OCI-LY1 (cell line): ENCODE data around the gene ALG1L2.
"Not testable (repeated sequence)": the region's sequence is repeated elsewhere in the genome, so short reads cannot be mapped to it uniquely, and the experiment has no call there.

Experiments
- H2AFZ ChIP-seq: fragments of 200-600 bp; sonication (generic), shearing (Covaris generic); 2 replicates; pipeline ENCODE4 v1.6.0; 2014; ENCODE audit warnings: antibody characterized with exemption, mild to moderate bottlenecking, low read length
- H3F3A ChIP-seq: fragments of 200-600 bp; sonication (generic), shearing (Covaris generic); 2 replicates; pipeline ENCODE4 v1.6.0; 2014; ENCODE audit warnings: mild to moderate bottlenecking, antibody characterized with exemption, low read length, moderate library complexity; ENCODE audit not compliant: insufficient read depth
- H3K27ac ChIP-seq: fragments of 200-600 bp; sonication (generic); 2 replicates; pipeline ENCODE4 v1.5.1; 2014; ENCODE audit warnings: low read length, mixed run types, mild to moderate bottlenecking, low read depth; ENCODE audit not compliant: poor library complexity, severe bottlenecking
- H3K27me3 ChIP-seq: fragments of 200-600 bp; sonication (generic); 2 replicates; pipeline ENCODE4 v1.6.0; 2014; ENCODE audit warnings: antibody characterized with exemption, mild to moderate bottlenecking, low read length, moderate library complexity; ENCODE audit not compliant: insufficient read depth
- H3K36me3 ChIP-seq: fragments of 200-600 bp; sonication (generic); 2 replicates; pipeline ENCODE4 v1.6.1; 2014; ENCODE audit warnings: mild to moderate bottlenecking, antibody characterized with exemption, low read length, moderate library complexity, mixed read lengths; ENCODE audit not compliant: insufficient read depth
- H3K4me1 ChIP-seq: fragments of 200-600 bp; sonication (generic); 2 replicates; pipeline ENCODE4 v1.5.1; 2014; ENCODE audit warnings: mild to moderate bottlenecking, low read length, moderate library complexity; ENCODE audit not compliant: insufficient read depth, severe bottlenecking
- H3K4me2 ChIP-seq: fragments of 200-600 bp; sonication (generic), shearing (Covaris generic); 2 replicates; pipeline ENCODE4 v1.6.1; 2014; ENCODE audit warnings: low read length
- H3K4me3 ChIP-seq: fragments of 200-600 bp; sonication (generic); 2 replicates; pipeline ENCODE4 v1.5.1; 2014; ENCODE audit warnings: low read length, low read depth, mild to moderate bottlenecking, mixed read lengths; ENCODE audit not compliant: poor library complexity, severe bottlenecking
- H3K79me2 ChIP-seq: fragments of 200-600 bp; shearing (Covaris generic); 2 replicates; pipeline ENCODE4 v1.6.1; 2016; ENCODE audit warnings: mixed run types, low read length, mixed read lengths; ENCODE audit not compliant: insufficient read depth
- H3K9ac ChIP-seq: fragments of 200-600 bp; sonication (generic), shearing (Covaris generic); 2 replicates; pipeline ENCODE4 v1.6.1; 2014; ENCODE audit warnings: mild to moderate bottlenecking, low read length, mixed read lengths
- H3K9me2 ChIP-seq: fragments of 200-600 bp; sonication (generic), shearing (Covaris generic); 2 replicates; pipeline ENCODE4 v1.6.1; 2014; ENCODE audit warnings: low read depth, mild to moderate bottlenecking, low read length, mixed read lengths
- H3K9me3 ChIP-seq: fragments of 200-600 bp; shearing (Covaris generic); 2 replicates; pipeline ENCODE4 v1.6.1; 2014; ENCODE audit warnings: low read length, mixed read lengths
- H4K20me1 ChIP-seq: fragments of 200-600 bp; sonication (generic), shearing (Covaris generic); 2 replicates; pipeline ENCODE4 v1.6.0; 2016; ENCODE audit warnings: mild to moderate bottlenecking, low read length; ENCODE audit not compliant: insufficient read depth
- TF ChIP-seq, protein P1 (sequence below): fragments of 200-600 bp; sonication (generic), shearing (Covaris generic); IDR thresholded peaks from 2 replicates; pipeline ENCODE4 v1.5.1; 2017; ENCODE audit warnings: mild to moderate bottlenecking, antibody characterized with exemption, low read length, moderate library complexity, mixed read lengths

ALG1L2 gene

DNA sequence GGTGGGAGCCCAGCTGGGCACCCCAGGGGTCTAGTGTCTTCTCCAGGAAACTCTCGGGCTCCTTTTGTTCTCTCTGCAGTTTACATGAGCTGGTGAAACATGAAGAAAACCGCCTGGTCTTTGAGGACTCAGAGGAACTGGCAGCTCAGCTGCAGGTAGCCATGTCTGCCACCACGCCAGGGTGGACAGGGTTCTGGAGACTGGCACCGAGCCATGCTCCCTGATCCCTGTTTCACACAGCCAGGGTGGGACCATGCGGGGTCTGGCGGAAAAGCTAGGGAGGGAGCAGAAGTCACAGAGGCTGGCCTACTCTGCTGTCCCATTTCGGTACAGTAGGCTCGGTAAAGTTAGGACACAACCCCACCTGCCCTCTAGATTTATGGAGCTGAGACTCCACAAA lies 15.5 kb downstream of the ALG1L2 start:
- not testable (repeated sequence) for H3K27ac ChIP-seq, H2AFZ ChIP-seq, H3K9ac ChIP-seq, H3F3A ChIP-seq, H3K79me2 ChIP-seq, H3K36me3 ChIP-seq, H3K9me2 ChIP-seq, H3K9me3 ChIP-seq, H3K4me3 ChIP-seq, H4K20me1 ChIP-seq, H3K4me2 ChIP-seq, H3K27me3 ChIP-seq
- peaks cover 19% of the 10 kb centered on the region for H3K4me1 ChIP-seq

DNA sequence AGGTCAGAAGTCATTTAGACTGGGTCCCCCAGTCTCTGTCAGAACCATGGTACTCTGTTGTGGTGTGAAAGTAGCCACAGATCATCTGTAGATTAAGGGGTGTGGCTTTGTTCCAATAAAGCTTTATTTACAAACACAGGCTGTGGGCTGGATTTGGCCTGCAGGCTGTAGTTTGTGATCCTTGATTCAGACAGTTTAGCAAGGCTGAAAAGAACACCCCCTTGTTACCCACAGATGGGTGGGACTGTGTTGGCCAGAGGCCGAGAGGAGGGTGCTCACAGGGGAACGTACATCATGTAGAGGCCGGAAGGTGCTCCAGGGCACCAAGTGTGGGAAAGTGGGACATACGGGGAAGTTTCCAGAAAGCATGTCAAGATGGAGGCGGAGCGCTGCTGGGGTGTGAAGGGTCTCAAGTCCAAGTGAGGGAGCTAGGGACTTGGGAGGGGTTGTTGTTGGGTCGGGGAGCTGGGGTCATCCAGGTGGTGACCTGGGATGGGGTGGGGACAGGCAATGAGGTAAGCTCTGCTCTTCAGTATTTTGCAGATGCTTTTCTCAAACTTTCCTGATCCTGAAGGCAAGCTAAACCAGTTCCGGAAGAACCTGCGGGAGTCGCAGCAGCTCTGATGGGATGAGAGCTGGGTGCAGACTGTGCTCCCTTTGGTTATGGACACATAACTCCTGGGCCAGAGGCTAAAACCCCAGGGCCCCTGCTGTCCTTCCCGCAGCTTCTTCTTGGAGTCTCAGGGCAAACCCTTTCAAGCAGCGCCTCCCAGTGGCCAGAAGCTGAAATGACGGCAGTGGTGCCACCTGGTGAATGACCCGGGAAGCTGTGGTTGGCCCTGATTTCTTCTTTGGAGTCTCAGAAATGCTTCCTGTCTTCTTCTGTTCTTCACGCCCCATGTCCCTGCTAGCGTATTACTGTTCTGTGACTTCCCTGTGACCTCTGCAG lies 16.3 kb downstream of the ALG1L2 start:
- not testable (repeated sequence) for H3K4me3 ChIP-seq, H3K9me2 ChIP-seq, H2AFZ ChIP-seq, H4K20me1 ChIP-seq, H3K27ac ChIP-seq, H3K79me2 ChIP-seq, H3K9me3 ChIP-seq, H3K4me2 ChIP-seq, H3K36me3 ChIP-seq, H3K27me3 ChIP-seq, H3K9ac ChIP-seq, H3F3A ChIP-seq
- TF ChIP-seq, protein P1, sequence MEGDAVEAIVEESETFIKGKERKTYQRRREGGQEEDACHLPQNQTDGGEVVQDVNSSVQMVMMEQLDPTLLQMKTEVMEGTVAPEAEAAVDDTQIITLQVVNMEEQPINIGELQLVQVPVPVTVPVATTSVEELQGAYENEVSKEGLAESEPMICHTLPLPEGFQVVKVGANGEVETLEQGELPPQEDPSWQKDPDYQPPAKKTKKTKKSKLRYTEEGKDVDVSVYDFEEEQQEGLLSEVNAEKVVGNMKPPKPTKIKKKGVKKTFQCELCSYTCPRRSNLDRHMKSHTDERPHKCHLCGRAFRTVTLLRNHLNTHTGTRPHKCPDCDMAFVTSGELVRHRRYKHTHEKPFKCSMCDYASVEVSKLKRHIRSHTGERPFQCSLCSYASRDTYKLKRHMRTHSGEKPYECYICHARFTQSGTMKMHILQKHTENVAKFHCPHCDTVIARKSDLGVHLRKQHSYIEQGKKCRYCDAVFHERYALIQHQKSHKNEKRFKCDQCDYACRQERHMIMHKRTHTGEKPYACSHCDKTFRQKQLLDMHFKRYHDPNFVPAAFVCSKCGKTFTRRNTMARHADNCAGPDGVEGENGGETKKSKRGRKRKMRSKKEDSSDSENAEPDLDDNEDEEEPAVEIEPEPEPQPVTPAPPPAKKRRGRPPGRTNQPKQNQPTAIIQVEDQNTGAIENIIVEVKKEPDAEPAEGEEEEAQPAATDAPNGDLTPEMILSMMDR, result peak; percentile 59; the same call in 1 of the 2 replicates
- H3K4me1 ChIP-seq, result peaks cover 18% of the 10 kb centered on the region

DNA sequence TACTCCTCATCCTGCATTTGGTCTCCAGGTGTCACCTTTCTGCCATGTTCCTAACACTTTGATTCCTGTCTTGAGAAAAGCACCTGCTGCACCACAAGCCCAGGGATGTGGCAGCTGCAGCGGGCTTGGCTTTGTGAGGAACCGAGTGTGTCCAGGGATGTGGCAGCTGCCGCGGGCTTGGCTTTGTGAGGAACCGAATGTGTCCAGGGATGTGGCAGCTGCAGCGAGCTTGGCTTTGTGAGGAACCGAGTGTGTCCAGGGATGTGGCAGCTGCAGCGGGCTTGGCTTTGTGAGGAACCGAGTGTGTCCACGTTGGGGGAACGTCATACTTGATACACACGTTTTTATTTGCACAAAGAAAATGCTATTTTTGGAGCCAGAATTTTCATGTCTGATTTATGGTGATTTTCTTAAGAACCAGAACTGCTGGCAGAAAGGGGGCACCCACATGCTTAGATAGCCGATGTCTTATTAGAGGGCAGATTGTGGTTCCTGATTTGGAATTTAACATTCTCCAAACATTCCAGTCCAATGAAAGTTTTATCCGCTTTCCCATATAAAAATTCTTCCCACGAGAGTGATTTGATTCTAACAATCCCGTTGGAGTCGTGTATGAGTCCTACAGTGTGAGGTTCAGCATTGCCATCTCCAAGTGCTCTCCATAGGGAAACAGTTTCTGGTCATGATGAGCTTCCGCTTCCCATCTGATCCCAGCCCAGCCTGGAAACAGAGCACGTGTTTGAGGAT lies 17.2 kb downstream of the ALG1L2 start:
- not testable (repeated sequence) for H3K27me3 ChIP-seq, H3K9me2 ChIP-seq, H4K20me1 ChIP-seq, H3K27ac ChIP-seq, H3K4me1 ChIP-seq, H3K4me2 ChIP-seq, H3F3A ChIP-seq, H3K9ac ChIP-seq, H3K36me3 ChIP-seq, H2AFZ ChIP-seq, H3K79me2 ChIP-seq, H3K4me3 ChIP-seq, H3K9me3 ChIP-seq

DNA sequence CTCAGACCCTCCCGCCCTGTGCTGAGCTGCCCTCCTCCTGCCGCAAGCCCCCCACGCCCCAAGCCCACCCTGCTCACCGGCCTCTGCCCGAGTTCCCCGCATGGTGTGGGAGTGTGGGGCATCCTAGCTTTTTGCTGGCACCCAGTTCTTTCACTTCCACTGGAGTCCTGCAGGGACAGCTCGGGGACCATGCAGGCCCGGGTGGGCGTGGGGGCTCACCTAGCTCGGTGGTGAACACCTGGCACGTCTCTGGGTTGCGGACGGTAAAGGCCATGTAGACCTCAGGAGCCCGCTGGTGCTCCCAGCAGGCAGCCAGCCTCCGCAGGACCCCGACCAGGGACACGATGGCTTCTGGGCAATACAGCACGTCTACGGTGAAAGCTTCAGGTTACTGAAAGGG lies 20.9 kb downstream of the ALG1L2 start:
- not testable (repeated sequence) for H3K4me2 ChIP-seq, H3K27ac ChIP-seq, H4K20me1 ChIP-seq, H2AFZ ChIP-seq, H3K9me2 ChIP-seq, H3K27me3 ChIP-seq, H3K4me1 ChIP-seq, H3K9me3 ChIP-seq, H3K36me3 ChIP-seq, H3K4me3 ChIP-seq, H3K79me2 ChIP-seq, H3F3A ChIP-seq, H3K9ac ChIP-seq

DNA sequence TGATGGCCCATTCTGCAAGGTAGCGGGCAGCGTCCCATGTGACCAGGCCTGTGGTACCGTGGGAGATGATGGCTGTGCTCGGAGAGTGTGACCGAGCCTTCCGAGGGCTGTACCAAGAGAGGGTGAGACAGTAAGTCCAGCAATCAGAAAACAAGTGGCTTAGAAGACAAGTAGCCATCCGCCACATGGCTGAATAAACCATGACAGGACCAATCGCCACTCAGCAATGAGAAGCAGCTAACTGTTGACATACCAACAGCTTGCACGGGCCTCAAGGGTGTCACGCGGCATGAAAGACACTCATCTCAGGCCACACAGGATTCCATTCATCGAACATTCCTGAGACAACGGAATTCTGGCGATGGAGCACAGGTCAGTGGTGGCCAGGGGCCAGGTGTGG lies 22.6 kb downstream of the ALG1L2 start:
- not testable (repeated sequence) for H3K9ac ChIP-seq, H3K9me3 ChIP-seq, H3K4me2 ChIP-seq, H3K4me1 ChIP-seq, H2AFZ ChIP-seq, H3K27ac ChIP-seq, H3K27me3 ChIP-seq, H4K20me1 ChIP-seq, H3F3A ChIP-seq, H3K79me2 ChIP-seq, H3K4me3 ChIP-seq, H3K9me2 ChIP-seq, H3K36me3 ChIP-seq

DNA sequence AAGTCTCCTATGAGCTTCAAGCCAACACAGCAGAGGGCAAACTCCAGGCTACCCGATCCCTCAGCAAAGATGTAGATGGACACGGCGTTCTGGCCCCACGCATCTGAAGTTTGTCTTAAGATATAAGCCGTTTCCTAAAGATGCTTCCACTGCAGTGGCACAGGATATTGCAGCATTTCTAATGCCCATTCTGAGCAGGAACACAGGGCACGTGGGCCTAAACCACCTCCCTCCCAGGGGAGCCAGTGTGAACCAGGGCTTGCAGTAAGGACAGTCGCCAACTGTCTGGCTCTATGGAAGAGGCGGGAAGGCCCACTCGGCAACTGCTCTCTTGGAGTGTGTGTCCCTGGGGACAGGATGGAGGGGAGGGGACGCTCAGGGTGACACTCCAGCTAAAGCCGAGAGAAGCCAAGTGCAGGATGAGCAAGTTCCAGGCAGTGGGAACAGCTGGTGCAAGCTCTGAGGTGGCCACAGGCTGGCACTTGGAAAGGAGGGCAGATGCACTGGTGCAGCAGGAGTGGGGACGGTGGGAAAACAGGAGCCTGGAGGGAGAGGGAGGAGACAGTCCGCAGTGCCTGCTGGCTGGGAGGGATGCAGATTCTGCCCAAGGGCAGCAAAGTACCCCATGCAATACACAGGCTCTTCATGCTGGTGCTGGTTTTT lies 25.8 kb downstream of the ALG1L2 start:
- H3K36me3 ChIP-seq, H4K20me1 ChIP-seq, H3K27ac ChIP-seq, H3K9ac ChIP-seq, H2AFZ ChIP-seq, H3K4me3 ChIP-seq, H3F3A ChIP-seq, H3K9me2 ChIP-seq, H3K27me3 ChIP-seq, H3K4me2 ChIP-seq, H3K79me2 ChIP-seq, H3K9me3 ChIP-seq: not testable (repeated sequence)
- peaks cover 11% of the 10 kb centered on the region for H3K4me1 ChIP-seq
